ENCODE results near the gene CD93. TPM values are rescaled to one million over a fixed set of nuclear protein-coding genes. Genes with fewer than 3 reads are reported as not detected.

Gene CD93
- polyA plus RNA-seq, 1 donor from 2014 or later = not detected

GRCh38 chr20:23125159-23125558, 39.0 kb upstream of the CD93 start:
- Histone ChIP-seq H3K9ac (ENCODE audit: low read length) (no peak overlapping the region), H3K9me3 (ENCODE audit: low read length) (no peaks in the 10 kb centered on the region), H3K79me2 (replicated peaks; ENCODE audit: insufficient read depth, low read length) (no peaks in the 10 kb centered on the region), H3K9me2 (ENCODE audit: insufficient read depth, low read length) (no peaks in the 10 kb centered on the region), H3F3A (ENCODE audit: insufficient read depth, low read length, poor library complexity, severe bottlenecking) (no peaks in the 10 kb centered on the region), H3K27me3 (ENCODE audit: insufficient read depth, low read depth, low read length) (no peaks in the 10 kb centered on the region), H3K27ac (ENCODE audit: low read length) (no peak overlapping the region), H3K4me3 (ENCODE audit: low read length) (no peak overlapping the region), H3K36me3 (ENCODE audit: insufficient read depth, low read length) (no peaks in the 10 kb centered on the region), H4K20me1 (ENCODE audit: insufficient read depth) (no peaks in the 10 kb centered on the region), H3K4me2 (ENCODE audit: low read length) (no peak overlapping the region), H2AFZ (ENCODE audit: low read depth, low read length) (no peak overlapping the region)
- TF ChIP-seq CTCF (IDR thresholded peaks at IDR 0.05; ENCODE audit: poor library complexity, severe bottlenecking) (no peak), MXI1 (conservative IDR thresholded peaks at IDR 0.05; ENCODE audit: poor library complexity, severe bottlenecking) (no peak)

GRCh38 chr20:23123886-23124285, 37.8 kb upstream of the CD93 start:
- no peak overlapping the region for H2AFZ ChIP-seq (ENCODE audit: low read depth, low read length)
- no peaks in the 10 kb centered on the region for H3K9me2 ChIP-seq (ENCODE audit: insufficient read depth, low read length)
- H3K4me3 ChIP-seq (ENCODE audit: low read length) = no peak overlapping the region
- H3K4me2 ChIP-seq (ENCODE audit: low read length) = no peak overlapping the region
- H3K27me3 ChIP-seq (ENCODE audit: insufficient read depth, low read depth, low read length) = no peaks in the 10 kb centered on the region
- H3K9ac ChIP-seq (ENCODE audit: low read length) = no peak overlapping the region
- no peaks in the 10 kb centered on the region for H3F3A ChIP-seq (ENCODE audit: insufficient read depth, low read length, poor library complexity, severe bottlenecking)
- no peaks in the 10 kb centered on the region for H3K9me3 ChIP-seq (ENCODE audit: low read length)
- H3K79me2 ChIP-seq (replicated peaks; ENCODE audit: insufficient read depth, low read length) = no peaks in the 10 kb centered on the region
- no peaks in the 10 kb centered on the region for H4K20me1 ChIP-seq (ENCODE audit: insufficient read depth)
- no peak overlapping the region for H3K27ac ChIP-seq (ENCODE audit: low read length)
- TF ChIP-seq CTCF (IDR thresholded peaks at IDR 0.05; ENCODE audit: poor library complexity, severe bottlenecking) (no peak), POLR2AphosphoS5 (IDR thresholded peaks at IDR 0.05) (no peak), MXI1 (conservative IDR thresholded peaks at IDR 0.05; ENCODE audit: poor library complexity, severe bottlenecking) (no peak), EP300 (conservative IDR thresholded peaks at IDR 0.05; ENCODE audit: poor library complexity, severe bottlenecking) (no peak), TAF1 (IDR thresholded peaks at IDR 0.05; ENCODE audit: low read depth) (no peak), SMC3 (conservative IDR thresholded peaks at IDR 0.05; ENCODE audit: poor library complexity) (no peak), RAD21 (conservative IDR thresholded peaks at IDR 0.05) (no peak)
- H3K36me3 ChIP-seq (ENCODE audit: insufficient read depth, low read length) = no peaks in the 10 kb centered on the region

- Histone ChIP-seq H3K9me3 (ENCODE audit: low read length) (no peaks in the 10 kb centered on the region), H3F3A (ENCODE audit: insufficient read depth, low read length, poor library complexity, severe bottlenecking) (no peaks in the 10 kb centered on the region), H3K9ac (ENCODE audit: low read length) (no peak overlapping the region), H3K4me3 (ENCODE audit: low read length) (no peak overlapping the region), H3K27me3 (ENCODE audit: insufficient read depth, low read depth, low read length) (no peaks in the 10 kb centered on the region), H3K27ac (ENCODE audit: low read length) (no peak overlapping the region), H3K36me3 (ENCODE audit: insufficient read depth, low read length) (no peaks in the 10 kb centered on the region), H3K79me2 (replicated peaks; ENCODE audit: insufficient read depth, low read length) (no peaks in the 10 kb centered on the region), H3K4me2 (ENCODE audit: low read length) (no peak overlapping the region), H4K20me1 (ENCODE audit: insufficient read depth) (no peaks in the 10 kb centered on the region), H3K9me2 (ENCODE audit: insufficient read depth, low read length) (no peaks in the 10 kb centered on the region), H2AFZ (ENCODE audit: low read depth, low read length) (no peak overlapping the region)
- no peak for TF ChIP-seq EP300 (conservative IDR thresholded peaks at IDR 0.05; ENCODE audit: poor library complexity, severe bottlenecking)
- no peak for TF ChIP-seq CTCF (IDR thresholded peaks at IDR 0.05; ENCODE audit: poor library complexity, severe bottlenecking)
- TF ChIP-seq POLR2AphosphoS5 (IDR thresholded peaks at IDR 0.05) = no peak
Measured at GRCh38 chr20:23122796-23123655, 36.9 kb upstream of the CD93 start.

Measured in neural cell (in vitro differentiated cells).